ENCODE data around the gene GRIK5. TPM values are rescaled to one million over a fixed set of nuclear protein-coding genes. Genes with fewer than 3 reads are reported as not detected.
A peak's percentile ranks its signal among the peaks of the same experiment; 100 is the strongest.

The GRIK5 gene
- total RNA-seq, 1 donor from 2014 or later: 0.09 TPM

GRCh38 chr19:42076380-42076944 lies 6.5 kb upstream of the GRIK5 start:
- Mint-ChIP-seq H3K4me3 (peak overlapping the region; percentile 93), H3K27me3 (no peaks in the 10 kb centered on the region), H3K4me1 (peaks cover 40% of the 10 kb centered on the region), H3K36me3 (ENCODE audit: low read depth) (peaks cover 53% of the 10 kb centered on the region), H3K9me3 (no peaks in the 10 kb centered on the region), H3K27ac (peak overlapping the region; percentile 83)
- intact Hi-C loops (cut with micrococcal nuclease): loop anchor here (1.0 to 5.0 kb wide), 3 partner anchors 8 to 249 kb away; partner anchors contain the start of genes CD79A and MEGF8
- POLR2A ChIA-PET: interaction anchor here (0.6 to 2.2 kb wide), 26 partner anchors 8 to 812 kb away, joined by 3 to 21 read pairs (median 4); partner anchors contain the start of genes DEDD2, GSK3A, HNRNPUL1 and RPS19
- CTCF ChIA-PET: no interaction called here
- TF ChIP-seq, protein P1, sequence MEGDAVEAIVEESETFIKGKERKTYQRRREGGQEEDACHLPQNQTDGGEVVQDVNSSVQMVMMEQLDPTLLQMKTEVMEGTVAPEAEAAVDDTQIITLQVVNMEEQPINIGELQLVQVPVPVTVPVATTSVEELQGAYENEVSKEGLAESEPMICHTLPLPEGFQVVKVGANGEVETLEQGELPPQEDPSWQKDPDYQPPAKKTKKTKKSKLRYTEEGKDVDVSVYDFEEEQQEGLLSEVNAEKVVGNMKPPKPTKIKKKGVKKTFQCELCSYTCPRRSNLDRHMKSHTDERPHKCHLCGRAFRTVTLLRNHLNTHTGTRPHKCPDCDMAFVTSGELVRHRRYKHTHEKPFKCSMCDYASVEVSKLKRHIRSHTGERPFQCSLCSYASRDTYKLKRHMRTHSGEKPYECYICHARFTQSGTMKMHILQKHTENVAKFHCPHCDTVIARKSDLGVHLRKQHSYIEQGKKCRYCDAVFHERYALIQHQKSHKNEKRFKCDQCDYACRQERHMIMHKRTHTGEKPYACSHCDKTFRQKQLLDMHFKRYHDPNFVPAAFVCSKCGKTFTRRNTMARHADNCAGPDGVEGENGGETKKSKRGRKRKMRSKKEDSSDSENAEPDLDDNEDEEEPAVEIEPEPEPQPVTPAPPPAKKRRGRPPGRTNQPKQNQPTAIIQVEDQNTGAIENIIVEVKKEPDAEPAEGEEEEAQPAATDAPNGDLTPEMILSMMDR (IDR thresholded peaks at IDR 0.05): no peak
- DNase-seq (peak; percentile 68), ATAC-seq (ENCODE audit: low read depth) (peak; percentile 16)

DNA sequence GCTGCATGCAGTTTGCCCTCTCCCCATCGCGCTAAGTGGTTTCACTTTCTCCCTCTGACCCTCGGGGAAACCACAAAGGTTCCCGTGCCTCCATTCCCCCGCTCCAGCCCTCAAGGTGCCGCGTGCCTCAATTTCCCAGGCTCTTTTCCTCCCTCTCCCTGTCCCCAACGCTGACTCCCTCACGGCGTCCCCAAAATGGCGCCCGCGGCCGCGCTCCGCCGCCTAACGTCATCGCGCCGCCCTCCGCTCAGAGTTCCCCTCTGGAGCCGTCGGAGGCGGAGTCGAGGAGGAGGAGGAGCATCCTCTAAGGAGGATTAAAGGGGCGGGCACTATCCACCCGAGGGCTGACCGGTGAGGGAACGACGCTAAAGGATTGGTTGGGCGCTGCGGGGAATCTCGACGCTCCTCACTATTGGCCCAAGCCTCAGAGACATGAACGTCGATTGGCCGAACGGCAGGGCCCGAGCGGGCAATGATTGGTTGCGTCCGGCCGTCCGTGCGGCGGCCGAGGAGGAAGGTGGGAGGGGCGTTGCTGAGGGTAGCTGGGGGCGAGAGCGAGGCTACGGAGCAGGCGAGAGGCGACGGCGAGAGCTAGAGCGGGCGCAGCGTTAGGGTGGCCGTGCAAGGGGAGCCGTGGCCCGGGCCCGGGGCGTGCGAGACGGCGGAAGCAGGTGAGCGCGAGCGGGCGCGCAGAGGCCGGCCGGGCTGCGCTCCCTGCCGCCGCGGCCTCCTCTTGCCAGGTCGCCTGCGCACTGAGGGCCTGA lies 5.8 kb upstream of the GRIK5 start, which contains the start of gene ZNF574:
Gene ZNF574 (plus strand): TSS at position 551 of the 764 bp plus-strand sequence. CDS start 2,441 bp downstream, outside the sequence.
- Mint-ChIP-seq H3K4me3 (peak within 1 kb of the TSS; percentile 93), H3K27me3 (no peaks in the 10 kb centered on the region), H3K4me1 (peaks cover 37% of the 10 kb centered on the region), H3K9me3 (no peaks in the 10 kb centered on the region), H3K36me3 (ENCODE audit: low read depth) (peaks cover 47% of the 10 kb centered on the region), H3K27ac (peak within 1 kb of the TSS; percentile 99)
- CTCF ChIA-PET: no interaction called here
- POLR2A ChIA-PET: interaction anchor here (0.6 to 2.2 kb wide), 21 partner anchors 9 to 348 kb away, joined by 3 to 21 read pairs (median 4); partner anchors contain the start of genes DEDD2 and GSK3A
- peak; percentile 91 for DNase-seq
- intact Hi-C loops (cut with micrococcal nuclease): loop anchor here (1.0 to 5.0 kb wide), 5 partner anchors 9 to 321 kb away; partner anchors contain the start of genes CD79A, MEGF8 and POU2F2
- peak; percentile 95 for ATAC-seq (ENCODE audit: low read depth)
- TF ChIP-seq, protein P1 (IDR thresholded peaks at IDR 0.05): no peak

DNA sequence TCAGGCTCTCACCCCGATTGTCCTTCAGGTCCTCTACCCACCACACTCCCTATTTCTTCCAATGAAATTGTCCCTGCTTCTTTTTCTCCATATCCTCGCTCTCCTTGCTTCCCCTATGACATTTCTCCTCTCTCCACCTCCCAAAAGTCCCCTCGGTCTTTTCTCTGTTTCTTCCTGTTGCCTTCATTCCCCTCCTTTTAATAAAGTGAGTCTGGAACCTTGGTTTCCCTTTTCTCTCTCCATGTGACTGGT lies 5.3 kb upstream of the GRIK5 start:
- CTCF ChIA-PET: no interaction called here

GRCh38 chr19:42074513-42075363 lies 4.7 kb upstream of the GRIK5 start:
- POLR2A ChIA-PET: interaction anchor here (1.4 kb wide), 1 partner anchor 15 kb away, joined by 5 read pairs; no protein-coding TSS in a partner anchor
- peak overlapping the region; percentile 99 for H3K27ac Mint-ChIP-seq
- no peaks in the 10 kb centered on the region for H3K9me3 Mint-ChIP-seq
- peaks cover 37% of the 10 kb centered on the region for H3K4me1 Mint-ChIP-seq
- peaks cover 37% of the 10 kb centered on the region for H3K36me3 Mint-ChIP-seq (ENCODE audit: low read depth)
- H3K4me3 Mint-ChIP-seq: peak overlapping the region; percentile 90
- DNase-seq (no peak), ATAC-seq (ENCODE audit: low read depth) (no peak)
- intact Hi-C loops (cut with micrococcal nuclease): loop anchor here (1.0 to 5.0 kb wide), 3 partner anchors 58 to 322 kb away; partner anchors contain the start of genes CD79A and POU2F2
- TF ChIP-seq, protein P1 (IDR thresholded peaks at IDR 0.05): no peak
- peaks cover 2% of the 10 kb centered on the region for H3K27me3 Mint-ChIP-seq
- CTCF ChIA-PET: no interaction called here

More for the DNA sequence above, 5.3 kb upstream of the GRIK5 start:
- Mint-ChIP-seq H3K36me3 (ENCODE audit: low read depth) (peaks cover 43% of the 10 kb centered on the region), H3K4me1 (peaks cover 37% of the 10 kb centered on the region), H3K4me3 (peak overlapping the region; percentile 90), H3K27ac (peak overlapping the region; percentile 99), H3K27me3 (peaks cover 2% of the 10 kb centered on the region), H3K9me3 (no peaks in the 10 kb centered on the region)
- DNase-seq (no peak), ATAC-seq (ENCODE audit: low read depth) (no peak)
- intact Hi-C loops (cut with micrococcal nuclease): loop anchor here (1.0 to 5.0 kb wide), 3 partner anchors 57 to 322 kb away; partner anchors contain the start of genes CD79A and POU2F2
- TF ChIP-seq, protein P1 (IDR thresholded peaks at IDR 0.05): no peak
- POLR2A ChIA-PET: interaction anchor here (1.4 kb wide), 1 partner anchor 14 kb away, joined by 5 read pairs; no protein-coding TSS in a partner anchor

Measured in activated B cell treated with CpG ODN at 0.5 μM for 24 hours (primary cell).